IPS DF 6.9 (cell line): Measurements from ENCODE around the gene DIRAS1.

Experiments
- DNase-seq: peaks from one replicate; pipeline ENCODE4 v3.0.0-alpha.2; 2013; ENCODE audit warnings: low read depth, low spot score
- H3K27ac ChIP-seq: one replicate; pipeline ENCODE4 v1.5.1; 2013; ENCODE audit warnings: low read length, control low read depth
- H3K27me3 ChIP-seq: 2 replicates; pipeline ENCODE4 v1.6.1; 2013; ENCODE audit warnings: mild to moderate bottlenecking, low read length; ENCODE audit not compliant: control insufficient read depth, insufficient read depth
- H3K36me3 ChIP-seq: 2 replicates; pipeline ENCODE4 v1.6.1; 2013; ENCODE audit warnings: low read length; ENCODE audit not compliant: control insufficient read depth, insufficient read depth
- H3K4me1 ChIP-seq: 2 replicates; pipeline ENCODE4 v1.6.1; 2013; ENCODE audit warnings: low read length; ENCODE audit not compliant: control insufficient read depth, insufficient read depth
- H3K4me3 ChIP-seq: 2 replicates; pipeline ENCODE4 v1.5.1; 2013; ENCODE audit warnings: mild to moderate bottlenecking, low read length
- H3K9me3 ChIP-seq: 2 replicates; pipeline ENCODE4 v1.6.1; 2013; ENCODE audit warnings: low read length, inconsistent platforms; ENCODE audit not compliant: control insufficient read depth, insufficient read depth
- WGBS: extraction: QIAGEN DNeasy Blood & Tissue Kit; methylation state at CpG from one replicate; pipeline ENCODE4 v1.1.7; 2013; ENCODE audit warnings: mixed read lengths, missing lambda C conversion rate; ENCODE audit not compliant: insufficient read length, insufficient coverage; 5-methylcytosine and 5-hydroxymethylcytosine counted together

Gene DIRAS1

GRCh38 chr19:2720777-2721569 lies at the start of gene DIRAS1:
TSS of gene DIRAS1 (minus strand) at chr19:2721372. CDS start at chr19:2717806, 3,566 bp downstream.
- Histone ChIP-seq H3K27me3 (no peaks in the 10 kb centered on the region), H3K4me1 (peaks cover 2% of the 10 kb centered on the region; the same call in 1 of the 2 replicates), H3K27ac (no peak within 1 kb of the TSS), H3K4me3 (peak within 1 kb of the TSS; percentile 67), H3K36me3 (no peaks in the 10 kb centered on the region), H3K9me3 (no peaks in the 10 kb centered on the region)
- no peak for DNase-seq
- WGBS, result no CpG with 5 or more reads among the region's 100 CpGs

DNA sequence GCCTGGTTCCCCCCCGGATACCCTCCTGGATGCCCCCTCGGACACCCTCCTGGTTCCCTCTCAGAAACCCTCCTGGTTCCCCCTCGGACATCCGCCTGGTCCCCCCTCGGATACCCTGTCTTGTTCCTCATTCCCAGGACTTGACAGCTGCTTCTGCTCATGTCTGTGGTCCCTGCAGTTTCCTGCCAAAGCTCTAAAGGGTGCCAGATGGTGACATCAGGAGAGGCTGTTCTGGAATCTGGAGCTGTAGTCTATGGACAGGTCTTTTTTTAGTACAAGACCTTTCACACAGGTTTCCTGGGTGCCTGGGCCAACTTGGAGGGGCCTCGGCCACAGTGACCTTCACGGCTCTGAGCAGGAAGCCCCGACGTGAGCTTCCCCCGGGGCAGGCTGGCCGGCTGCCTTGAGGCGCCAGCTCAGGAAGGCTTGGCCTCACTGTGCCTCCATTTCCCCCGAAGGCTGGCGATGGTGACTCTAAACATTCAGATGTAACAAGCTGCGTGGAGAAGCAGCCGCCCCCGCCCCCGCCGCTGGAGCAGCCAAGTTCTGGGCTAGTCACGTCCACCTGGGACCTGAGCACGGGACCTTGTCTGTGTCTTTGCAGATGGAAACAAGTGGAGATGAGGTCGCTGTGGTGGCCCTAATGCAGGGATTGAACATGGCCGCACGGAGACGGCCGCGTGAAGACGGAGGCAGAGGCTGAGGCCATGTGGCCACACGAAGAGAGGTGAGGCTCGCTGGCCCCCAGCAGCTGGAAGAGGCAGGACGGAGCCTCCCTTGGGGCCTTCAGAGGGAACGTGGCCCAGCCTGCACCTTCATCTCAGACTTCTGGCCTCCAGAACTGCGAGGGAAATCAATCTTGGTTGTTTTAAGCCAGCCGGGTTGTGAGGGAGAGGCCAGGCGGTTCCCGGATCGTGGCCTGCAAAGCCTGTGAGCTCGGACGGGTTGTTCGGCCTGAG lies 49.2 kb upstream of the DIRAS1 start:
- no peaks in the 10 kb centered on the region for H3K4me1 ChIP-seq
- WGBS, result no CpG with 5 or more reads among the region's 40 CpGs
- H3K9me3 ChIP-seq, result no peaks in the 10 kb centered on the region
- H3K27me3 ChIP-seq, result no peaks in the 10 kb centered on the region
- peaks cover 17% of the 10 kb centered on the region for H3K36me3 ChIP-seq
- no peak overlapping the region for H3K4me3 ChIP-seq
- H3K27ac ChIP-seq, result no peak overlapping the region
- no peak for DNase-seq

DNA sequence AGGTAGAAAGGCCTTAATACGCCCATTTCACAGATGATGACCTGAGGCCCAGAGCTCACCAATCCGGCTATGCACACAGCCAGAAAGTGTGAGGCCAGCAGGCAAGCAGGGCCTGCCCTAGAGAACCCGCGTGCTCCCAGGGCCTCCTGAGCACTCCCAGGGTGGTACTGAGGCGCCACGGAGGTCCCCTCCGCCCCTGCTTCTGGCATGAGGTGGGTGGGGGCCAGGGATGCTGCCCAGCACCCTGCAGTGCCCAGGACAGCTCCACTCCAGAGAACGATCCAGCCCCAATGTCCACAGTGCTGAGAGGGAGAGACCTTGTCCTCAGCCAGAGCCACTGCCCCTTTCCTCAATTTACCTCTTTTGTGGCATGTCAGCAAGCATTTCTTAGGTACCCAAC lies 48.0 kb upstream of the DIRAS1 start:
- H3K4me1 ChIP-seq, result no peaks in the 10 kb centered on the region
- no peaks in the 10 kb centered on the region for H3K27me3 ChIP-seq
- H3K27ac ChIP-seq, result no peak overlapping the region
- WGBS, result no CpG with 5 or more reads among the region's 8 CpGs
- DNase-seq, result no peak
- H3K36me3 ChIP-seq, result peaks cover 17% of the 10 kb centered on the region
- no peak overlapping the region for H3K4me3 ChIP-seq
- no peaks in the 10 kb centered on the region for H3K9me3 ChIP-seq

- H3K9me3 ChIP-seq, result no peaks in the 10 kb centered on the region
- no peaks in the 10 kb centered on the region for H3K27me3 ChIP-seq
- no peak for DNase-seq
- no CpG with 5 or more reads among the region's 29 CpGs for WGBS
- H3K36me3 ChIP-seq, result peaks cover 17% of the 10 kb centered on the region
- no peak overlapping the region for H3K4me3 ChIP-seq
- H3K4me1 ChIP-seq, result no peaks in the 10 kb centered on the region
- no peak overlapping the region for H3K27ac ChIP-seq
Observed at GRCh38 chr19:2768365-2769132, 47.4 kb upstream of the DIRAS1 start.

DNA sequence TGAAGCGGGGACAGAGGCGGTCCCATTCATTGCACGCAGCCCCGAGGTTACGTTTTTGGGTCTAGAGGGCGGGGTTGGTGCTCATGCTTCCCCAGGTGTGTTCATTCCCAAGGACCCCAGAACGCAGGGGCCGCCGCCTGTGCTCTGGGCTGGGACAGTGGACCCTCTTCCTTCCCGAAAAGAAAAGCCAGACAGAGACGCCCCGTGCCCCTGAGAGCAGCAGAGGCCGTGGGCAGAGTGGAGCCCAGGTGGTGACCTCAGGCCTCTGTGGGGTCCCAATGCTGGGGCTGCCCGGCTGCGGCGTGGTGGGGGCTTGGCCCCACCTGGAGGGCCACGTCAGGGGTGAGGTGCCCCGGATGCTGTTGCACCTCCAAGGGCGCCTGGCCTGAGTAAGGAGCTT lies 46.5 kb upstream of the DIRAS1 start:
- no CpG with 5 or more reads among the region's 19 CpGs for WGBS

DNA sequence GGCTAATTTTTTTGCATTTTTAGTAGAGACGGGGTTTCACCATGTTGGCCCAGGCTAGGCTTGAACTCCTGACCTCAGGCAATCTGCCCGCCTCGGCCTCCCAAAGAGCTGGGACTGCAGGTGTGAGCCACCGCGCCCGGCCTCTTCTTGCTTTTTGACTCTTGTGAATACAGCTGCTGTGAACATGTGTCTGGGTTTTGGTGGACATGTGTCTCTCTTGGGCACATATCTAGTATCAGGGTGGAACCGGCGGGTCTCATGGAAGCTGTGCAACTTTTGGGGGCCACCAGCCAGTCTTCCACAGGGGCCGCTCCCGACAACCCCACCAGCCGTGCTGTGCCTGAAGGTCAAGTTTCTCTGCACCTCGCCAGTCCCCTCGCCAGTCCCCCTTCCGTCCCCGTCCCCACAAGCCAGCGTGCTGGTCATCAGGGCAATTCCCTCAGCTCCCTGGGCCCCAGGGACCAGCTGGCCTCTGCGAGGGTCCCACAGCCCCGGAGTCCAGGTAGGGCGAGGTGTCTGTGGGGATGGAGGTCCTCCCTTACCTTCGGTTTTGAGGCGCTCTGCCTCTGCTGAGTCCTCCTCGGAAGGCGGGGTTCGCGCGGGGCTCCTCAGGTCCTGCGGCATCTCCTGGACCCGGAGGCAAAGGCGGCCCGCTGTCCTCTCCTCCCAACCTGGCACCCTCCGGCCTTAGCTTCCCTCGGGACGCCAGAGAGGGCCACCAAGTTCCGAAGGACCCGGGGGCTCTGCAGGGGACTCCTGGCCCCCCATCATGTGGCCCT lies 45.6 kb upstream of the DIRAS1 start:
- peaks cover 29% of the 10 kb centered on the region for H3K36me3 ChIP-seq
- no peaks in the 10 kb centered on the region for H3K4me1 ChIP-seq
- no peak overlapping the region for H3K27ac ChIP-seq
- no CpG with 5 or more reads among the region's 35 CpGs for WGBS
- H3K9me3 ChIP-seq, result no peaks in the 10 kb centered on the region
- no peak for DNase-seq
- H3K27me3 ChIP-seq, result no peaks in the 10 kb centered on the region
- no peak overlapping the region for H3K4me3 ChIP-seq

More for the DNA sequence above, 46.5 kb upstream of the DIRAS1 start:
- Histone ChIP-seq H3K27ac (no peak overlapping the region), H3K9me3 (no peaks in the 10 kb centered on the region), H3K4me1 (no peaks in the 10 kb centered on the region), H3K4me3 (no peak overlapping the region), H3K36me3 (peaks cover 25% of the 10 kb centered on the region), H3K27me3 (no peaks in the 10 kb centered on the region)
- DNase-seq, result no peak

DNA sequence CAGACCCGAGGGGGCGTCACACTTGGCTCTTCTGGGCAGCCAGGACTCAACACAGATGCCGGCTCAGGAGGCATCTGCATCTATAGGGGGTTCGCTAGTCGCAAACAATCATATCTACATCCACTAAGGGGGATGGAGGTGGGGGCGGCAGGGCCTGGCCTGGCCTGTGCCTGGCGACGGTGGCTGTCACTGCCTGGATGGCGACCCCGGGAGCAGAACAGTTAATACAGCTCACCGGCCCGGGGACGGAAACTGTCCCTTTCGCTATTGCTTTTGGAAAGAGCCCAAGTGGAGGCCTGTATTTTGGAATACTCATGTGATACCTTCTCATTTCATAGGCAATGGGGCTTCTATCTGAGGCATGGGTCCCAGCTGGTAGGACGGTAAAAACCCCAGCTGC lies 44.2 kb upstream of the DIRAS1 start:
- H3K4me1 ChIP-seq, result no peaks in the 10 kb centered on the region
- peaks cover 40% of the 10 kb centered on the region for H3K36me3 ChIP-seq
- H3K4me3 ChIP-seq, result no peak overlapping the region
- no CpG with 5 or more reads among the region's 15 CpGs for WGBS
- no peak overlapping the region for H3K27ac ChIP-seq
- no peaks in the 10 kb centered on the region for H3K9me3 ChIP-seq
- H3K27me3 ChIP-seq, result no peaks in the 10 kb centered on the region
- DNase-seq, result no peak

GRCh38 chr19:2764945-2765344 lies 43.8 kb upstream of the DIRAS1 start:
- WGBS, result no CpG with 5 or more reads among the region's 21 CpGs
- Histone ChIP-seq H3K27ac (no peak overlapping the region), H3K9me3 (no peaks in the 10 kb centered on the region), H3K4me3 (no peak overlapping the region), H3K27me3 (no peaks in the 10 kb centered on the region), H3K4me1 (no peaks in the 10 kb centered on the region), H3K36me3 (peaks cover 40% of the 10 kb centered on the region)
- no peak for DNase-seq

GRCh38 chr19:2763687-2764086 lies 42.5 kb upstream of the DIRAS1 start:
- Histone ChIP-seq H3K9me3 (no peaks in the 10 kb centered on the region), H3K36me3 (peaks cover 42% of the 10 kb centered on the region), H3K4me1 (no peaks in the 10 kb centered on the region), H3K4me3 (no peak overlapping the region), H3K27ac (no peak overlapping the region), H3K27me3 (no peaks in the 10 kb centered on the region)
- WGBS, result no CpG with 5 or more reads among the region's 12 CpGs
- DNase-seq, result no peak
